Measurements from ENCODE around the gene CRTC1. TPM values are rescaled to one million over a fixed set of nuclear protein-coding genes. Genes with fewer than 3 reads are reported as not detected.
"Not testable (repeated sequence)": the region's sequence is repeated elsewhere in the genome, so short reads cannot be mapped to it uniquely, and the experiment has no call there.

CRTC1 gene
- total RNA-seq, 1 experiment from 2014 or later, result 2.0 TPM

DNA sequence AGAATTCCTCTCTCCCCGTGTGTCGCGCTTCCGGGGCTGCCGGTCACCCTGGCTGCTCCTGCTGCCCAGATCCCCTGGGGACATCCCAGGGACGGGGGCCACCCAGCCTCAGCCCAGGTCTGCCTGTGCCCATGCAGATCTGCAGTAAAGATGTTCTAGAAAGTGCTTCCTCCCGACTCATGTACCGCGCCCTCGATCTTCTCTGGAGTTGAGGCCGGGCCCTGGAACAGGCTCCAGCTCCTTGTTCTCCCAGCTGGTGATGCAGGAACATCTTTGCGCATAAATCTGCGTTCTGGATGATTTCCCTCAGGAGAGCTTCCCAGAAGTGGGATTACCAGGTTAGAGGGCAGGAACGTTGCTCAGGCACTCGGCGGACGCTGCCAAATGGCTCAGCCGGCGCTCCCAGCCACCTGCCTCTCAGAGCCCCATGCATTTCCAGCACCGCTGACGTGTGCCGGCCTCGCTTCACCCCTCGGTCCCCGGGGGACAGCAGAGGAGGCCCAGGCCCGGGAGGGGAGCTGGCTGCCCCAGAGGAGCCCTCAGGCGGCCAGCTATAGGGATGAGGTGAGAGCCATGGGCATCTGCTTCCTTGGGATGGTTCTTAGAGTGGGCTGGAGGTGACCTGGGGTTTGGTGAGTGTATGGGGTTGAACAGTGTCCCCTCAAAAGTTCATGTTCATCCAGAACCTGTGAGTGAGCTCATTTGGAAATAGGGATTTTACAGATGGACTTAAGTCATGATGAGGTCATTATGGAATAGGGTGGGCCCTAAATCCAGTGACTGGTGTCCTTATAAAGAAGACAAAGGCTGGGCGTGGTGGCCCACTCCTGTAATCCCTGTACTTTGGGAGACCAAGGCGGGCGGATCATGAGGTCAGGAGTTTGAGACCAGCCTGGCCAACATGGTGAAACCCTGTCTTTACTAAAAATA is 42.6 kb downstream of the CRTC1 start:
- no peak for DNase-seq (ENCODE audit: low read depth)

DNA sequence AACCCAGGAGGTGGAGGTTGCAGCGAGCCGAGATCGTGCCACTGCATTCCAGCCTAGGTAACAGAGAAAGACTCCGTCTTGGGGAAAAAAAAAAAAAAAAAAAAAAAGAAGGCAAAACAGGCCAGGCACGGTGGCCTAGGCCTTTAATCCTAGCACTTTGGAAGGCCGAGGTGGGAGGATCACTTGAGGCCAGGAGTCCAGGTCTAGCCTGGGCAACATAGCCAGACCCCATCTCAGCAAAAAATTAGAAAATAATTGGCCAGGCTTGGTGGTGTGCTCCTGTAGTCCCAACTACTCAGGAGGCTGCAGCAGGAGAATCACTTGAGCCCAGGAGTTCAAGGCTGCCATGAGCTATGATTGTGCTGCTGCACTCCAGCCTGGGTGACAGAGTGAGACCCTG is 43.4 kb downstream of the CRTC1 start:
- no peak for DNase-seq (ENCODE audit: low read depth)

DNA sequence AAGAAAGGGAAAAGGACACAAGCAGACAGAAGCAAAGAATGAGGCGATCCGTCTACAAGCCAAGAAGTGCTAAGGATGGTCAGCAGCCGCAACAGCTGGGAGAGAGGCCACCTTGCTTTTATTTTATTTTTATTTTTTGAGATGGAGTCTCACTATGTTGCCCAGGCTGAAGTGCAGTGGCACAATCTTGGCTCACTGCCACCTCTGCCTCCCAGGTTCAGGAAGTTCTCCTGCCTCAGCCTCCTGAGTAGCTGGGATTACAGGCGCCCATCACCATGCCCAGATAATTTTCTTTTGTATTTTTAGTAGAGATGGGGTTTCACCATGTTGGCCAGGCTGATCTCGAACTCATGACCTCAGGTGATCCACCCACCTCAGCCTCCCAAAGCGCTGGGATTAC is 44.1 kb downstream of the CRTC1 start:
- not testable (repeated sequence) for DNase-seq (ENCODE audit: low read depth)

DNA sequence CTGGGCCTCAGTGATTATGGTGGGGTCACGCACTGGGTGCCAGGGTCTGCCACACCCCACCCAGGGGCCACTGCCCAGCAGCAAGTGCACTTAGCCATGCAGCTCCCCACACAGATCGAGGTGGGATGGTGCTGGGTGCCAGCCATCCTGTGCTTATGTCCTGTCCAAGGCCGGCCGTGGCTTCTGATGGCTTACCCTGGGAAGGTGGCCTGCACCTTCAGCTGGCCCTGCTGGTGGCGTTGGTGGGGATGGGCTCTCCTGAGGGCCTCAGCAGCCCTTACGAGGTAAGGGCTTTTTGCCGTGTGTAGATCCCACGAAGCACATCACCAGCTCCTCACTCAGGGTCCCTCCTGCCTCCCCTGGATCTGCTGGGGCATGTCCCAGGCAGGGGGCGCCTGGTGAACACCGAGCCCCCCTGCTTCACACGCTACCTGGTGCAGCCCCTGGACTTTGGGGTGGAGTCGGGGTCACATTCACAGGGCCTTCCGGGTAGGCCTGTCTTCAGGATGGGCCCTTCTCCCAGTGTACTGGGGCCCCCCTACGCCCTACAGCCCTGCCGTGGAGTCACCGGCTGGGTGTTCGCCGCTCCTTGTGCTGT is 46.6 kb downstream of the CRTC1 start:
- DNase-seq (ENCODE audit: low read depth), result no peak

DNA sequence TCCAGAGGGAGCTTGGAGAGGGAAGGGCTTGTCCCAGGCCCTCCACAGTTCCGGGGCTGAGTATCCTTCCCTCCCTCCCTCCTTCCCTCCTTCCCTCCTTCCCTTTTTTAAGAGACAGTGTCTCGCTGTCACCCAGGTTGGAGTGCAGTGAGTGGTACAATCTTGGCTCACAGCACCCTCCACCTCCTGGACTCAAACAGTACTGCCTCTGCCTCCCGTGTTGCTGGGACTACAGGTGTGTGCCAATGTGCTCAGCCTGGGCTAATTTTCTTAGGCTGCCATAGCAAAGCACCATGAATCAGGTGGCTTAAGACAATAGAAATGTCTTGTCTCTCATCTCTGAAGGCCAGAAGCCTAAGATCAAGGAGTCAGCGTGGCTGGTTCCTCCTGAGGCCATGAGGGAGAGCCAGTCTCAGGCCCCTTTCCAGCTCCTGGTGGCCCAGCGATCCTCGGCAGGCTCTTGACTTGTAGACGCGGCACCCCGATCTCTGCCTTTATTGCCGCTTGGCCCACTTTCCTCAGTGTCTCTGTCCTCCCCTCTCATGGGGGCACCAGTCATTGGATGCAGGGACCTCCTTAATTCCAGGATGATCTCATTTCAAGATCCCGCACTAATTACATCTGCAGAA is 47.5 kb downstream of the CRTC1 start:
- DNase-seq (ENCODE audit: low read depth), result no peak

DNA sequence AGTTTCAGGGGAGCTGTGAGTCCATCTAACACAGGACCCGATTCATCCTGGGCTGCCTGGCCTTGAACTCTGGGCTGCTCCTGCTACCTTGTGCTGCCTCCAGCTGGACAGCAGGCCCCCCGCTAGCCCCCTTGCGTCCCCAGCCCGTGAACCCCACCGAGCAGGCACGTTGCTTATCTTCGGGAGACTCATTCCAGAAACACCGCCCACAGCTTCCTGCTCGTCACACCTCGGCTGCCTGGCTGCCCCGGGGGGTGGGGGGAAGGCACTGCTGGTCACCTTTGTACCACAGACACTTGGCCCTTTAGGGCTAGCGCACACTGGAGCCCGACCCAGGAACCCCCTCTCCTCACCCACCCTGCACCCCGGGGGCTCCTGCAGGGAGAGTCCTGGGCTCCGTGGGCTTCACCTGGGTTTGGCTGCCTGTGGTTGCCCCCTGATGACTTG is 48.1 kb downstream of the CRTC1 start:
- no peak for DNase-seq (ENCODE audit: low read depth)

DNA sequence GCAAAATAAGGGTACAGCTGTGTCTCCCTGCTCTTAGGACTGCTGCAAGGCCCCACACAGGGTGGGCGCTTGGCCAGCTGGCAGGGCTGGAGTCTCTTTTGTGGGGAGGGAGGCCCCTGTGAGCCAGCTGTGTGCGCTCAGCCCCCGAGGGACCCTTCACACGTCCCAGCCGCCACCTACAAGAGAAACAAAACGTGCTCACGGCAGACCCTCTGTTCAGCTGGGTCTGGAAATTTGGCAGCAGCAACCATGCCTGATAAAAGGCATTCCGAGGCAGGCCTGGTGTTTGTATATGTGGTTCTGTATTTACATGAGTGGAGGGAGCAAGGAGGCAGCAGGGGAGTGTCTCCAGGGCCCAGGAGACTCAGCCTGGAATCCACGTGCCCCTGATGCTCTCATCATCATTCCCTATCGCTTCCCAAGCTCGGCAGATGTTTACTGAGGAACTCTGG is 49.7 kb downstream of the CRTC1 start:
- DNase-seq (ENCODE audit: low read depth), result no peak

DNA sequence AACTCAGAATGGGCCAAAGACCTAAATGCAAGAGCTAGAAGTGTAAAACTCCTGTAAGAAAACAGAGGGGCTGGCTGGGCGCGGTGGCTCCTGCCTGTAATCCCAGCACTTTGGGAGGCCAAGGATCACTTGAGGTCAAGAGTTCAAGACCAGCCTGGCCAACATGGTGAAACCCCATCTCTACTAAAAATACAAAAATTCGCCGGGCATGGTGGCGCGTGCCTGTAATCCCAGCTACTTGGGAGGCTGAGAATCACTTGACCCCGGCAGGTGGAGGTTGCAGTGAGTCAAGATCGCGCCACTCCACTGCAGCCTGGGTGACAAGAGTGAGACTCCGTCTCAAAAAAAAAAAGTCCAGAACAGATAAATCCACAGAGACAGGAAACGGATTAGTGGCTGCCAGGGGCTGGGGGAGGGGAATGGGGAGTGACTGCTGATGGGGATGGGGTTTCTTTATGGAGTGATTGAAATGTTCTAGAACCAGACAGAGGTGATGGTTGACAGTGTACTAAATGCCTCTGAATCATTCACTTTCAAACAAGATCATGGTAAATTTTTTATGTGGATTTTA is 50.4 kb downstream of the CRTC1 start:
- DNase-seq (ENCODE audit: low read depth), result not testable (repeated sequence)

DNA sequence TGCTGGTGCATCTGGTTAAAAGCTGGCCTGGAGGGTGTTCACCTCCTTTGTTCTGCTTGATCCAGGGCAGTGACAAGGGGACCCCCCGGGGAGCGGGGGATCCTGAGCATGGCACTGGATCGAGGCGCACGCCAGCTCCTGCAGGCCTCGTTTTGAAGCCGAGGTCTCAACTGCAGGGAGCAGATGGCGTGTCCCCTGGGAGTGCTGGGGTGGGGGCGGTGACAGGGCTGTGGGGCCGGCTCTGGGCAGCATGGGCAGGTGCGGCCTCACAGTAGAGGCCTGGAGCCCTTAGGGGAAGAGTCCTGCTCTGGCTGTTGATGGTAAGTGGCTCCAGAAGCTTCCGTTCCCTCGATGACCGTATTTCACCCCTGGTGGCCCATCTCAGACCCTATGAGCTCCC is 51.8 kb downstream of the CRTC1 start:
- DNase-seq (ENCODE audit: low read depth), result no peak

DNA sequence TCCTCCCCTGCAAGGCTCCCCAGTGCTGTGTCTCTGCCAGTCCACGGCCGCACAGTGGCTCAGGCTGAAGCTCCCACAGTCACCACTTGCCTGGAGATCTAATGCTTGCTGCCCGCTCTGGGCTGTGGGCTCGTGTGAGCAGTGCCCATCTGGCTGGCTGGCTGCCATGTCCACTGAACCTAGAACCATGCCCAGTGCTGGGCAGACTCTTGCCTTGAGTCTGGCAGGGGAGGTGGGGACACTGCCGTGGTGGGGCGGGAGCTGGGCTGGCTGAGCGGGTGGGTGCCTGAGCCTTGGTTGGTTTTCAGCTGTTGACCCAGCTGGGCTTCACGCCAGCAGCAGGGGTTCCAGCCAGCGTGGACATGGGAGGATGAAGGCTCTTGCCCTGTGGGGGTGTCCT is 52.3 kb downstream of the CRTC1 start:
- no peak for DNase-seq (ENCODE audit: low read depth)

DNA sequence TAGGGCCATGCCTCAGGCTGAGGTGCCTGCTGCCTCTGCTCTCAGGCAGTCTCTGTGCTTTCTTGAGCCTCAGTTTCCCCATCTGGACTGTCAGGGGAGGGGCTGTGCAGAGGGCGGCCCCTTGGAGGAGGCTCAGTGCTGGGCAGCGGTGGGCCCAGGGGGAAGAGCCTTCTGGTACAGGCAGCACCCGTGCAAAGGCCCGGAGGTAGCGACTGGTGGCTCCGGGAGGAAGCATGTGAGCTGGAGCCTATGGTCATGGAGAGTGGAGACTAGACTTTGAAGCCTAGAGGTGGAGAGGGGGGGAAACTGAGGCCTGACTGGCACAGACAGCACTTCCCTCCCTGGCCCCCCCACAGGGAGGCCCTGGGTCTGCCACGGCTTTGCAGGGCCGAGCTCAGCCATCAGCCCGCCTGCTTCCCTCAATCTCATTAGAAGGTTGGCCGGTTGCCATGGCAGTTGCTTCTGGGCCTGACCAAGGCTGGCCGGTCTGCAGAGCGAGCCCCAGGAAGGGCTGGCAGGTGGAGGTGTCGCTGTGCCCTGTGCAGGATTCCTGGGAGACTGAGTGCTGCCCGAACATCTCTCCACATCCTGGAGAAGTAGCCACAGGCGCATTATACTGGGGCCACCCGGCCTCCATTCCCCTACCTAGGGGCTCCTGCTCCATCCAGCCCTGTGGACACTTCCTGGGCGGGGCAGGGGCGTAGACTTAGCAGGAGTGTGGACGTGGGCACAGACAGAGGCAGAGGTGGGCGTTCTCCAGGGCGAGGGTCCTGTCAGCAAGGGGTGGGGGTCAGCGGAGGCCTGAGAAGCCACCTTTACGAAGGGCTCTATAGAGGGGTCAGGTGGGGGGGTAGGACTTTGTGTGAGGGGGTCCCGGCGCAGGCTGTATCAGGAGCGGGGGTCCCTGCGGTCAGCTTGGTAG is 53.2 kb downstream of the CRTC1 start:
- no peak for DNase-seq (ENCODE audit: low read depth)

DNA sequence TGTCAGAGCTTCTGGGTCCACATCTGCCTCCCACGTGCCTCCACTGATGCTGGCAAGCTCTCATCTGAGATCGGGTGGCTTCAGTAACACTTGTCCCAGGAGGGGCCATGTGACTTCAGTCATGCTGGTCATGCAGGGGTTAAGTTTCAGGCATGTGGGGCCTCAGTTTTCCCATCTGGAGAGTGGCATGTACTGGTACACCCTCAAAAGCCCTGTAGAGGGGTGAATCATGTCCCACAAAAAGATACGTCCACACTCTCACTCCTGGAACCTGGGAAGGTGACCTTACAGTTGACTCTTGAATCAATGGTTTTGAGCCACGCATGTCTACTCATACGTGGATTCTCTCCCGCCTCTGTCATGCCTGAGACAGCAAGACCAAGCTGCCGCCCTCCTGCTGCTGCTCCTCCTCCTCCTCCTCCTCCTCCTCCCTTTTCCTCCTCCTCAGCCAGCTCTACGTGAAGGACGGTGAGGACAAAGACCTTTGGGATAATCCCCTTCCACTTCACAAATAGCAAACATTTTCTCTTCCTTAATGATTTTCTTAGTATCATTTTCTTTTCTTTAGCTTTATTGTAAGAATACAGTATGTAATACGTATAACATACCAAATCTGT is 54.0 kb downstream of the CRTC1 start:
- DNase-seq (ENCODE audit: low read depth), result no peak

DNA sequence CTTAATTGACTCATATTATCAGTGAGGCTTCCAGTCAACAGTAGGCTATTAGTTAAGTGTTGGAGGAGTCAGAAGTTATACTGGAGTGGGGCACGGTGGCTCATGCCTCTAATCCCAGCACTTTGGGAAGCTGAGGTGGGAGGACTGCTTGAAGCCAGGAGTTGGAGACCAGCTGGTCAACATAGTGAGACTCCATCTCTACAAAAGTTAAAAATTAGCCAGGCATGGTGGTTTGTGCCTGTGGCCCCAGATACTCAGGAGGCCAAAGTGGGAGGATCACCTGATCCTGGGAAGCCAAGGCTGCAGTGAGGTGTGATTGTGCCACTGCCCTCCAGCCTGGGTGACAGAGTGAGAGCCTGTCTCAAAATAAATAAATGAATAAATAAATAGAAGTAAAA is 54.5 kb downstream of the CRTC1 start:
- DNase-seq (ENCODE audit: low read depth), result no peak

DNA sequence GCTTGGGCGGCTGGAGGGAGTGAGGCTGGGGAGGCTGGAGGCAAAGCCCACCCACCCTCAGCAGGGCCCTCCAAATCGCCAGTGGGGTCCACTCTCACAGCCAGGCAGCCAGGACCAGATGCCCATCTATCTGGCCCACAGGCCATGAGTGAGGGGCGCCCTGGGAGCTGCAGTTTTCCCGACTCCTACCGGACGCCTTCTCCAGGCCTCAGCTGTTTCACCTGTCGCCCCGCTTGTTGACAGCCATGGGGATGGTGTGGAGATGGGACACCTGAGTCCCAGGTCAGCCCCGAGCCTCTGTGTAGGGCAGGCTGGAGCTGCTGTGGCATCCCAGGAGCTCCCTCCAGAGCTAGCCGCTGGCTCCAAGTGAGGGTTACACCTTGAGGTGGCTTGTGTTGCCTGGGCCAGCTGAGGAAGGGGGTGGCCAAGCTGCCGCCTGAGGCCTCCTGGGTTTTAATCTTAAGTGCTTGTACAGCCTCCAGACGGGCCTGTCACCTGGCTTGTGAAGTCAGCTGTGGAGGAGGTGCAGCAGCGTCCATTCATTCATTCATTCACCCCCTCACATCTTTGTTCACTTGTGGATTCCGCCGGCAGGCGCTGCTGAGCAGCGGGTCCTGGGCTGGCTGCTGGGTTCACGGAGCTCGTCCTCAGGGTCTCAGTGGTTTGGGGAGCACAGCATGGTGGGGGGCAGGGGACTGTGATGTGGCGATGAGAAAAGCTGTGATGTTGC is 55.6 kb downstream of the CRTC1 start:
- no peak for DNase-seq (ENCODE audit: low read depth)

DNA sequence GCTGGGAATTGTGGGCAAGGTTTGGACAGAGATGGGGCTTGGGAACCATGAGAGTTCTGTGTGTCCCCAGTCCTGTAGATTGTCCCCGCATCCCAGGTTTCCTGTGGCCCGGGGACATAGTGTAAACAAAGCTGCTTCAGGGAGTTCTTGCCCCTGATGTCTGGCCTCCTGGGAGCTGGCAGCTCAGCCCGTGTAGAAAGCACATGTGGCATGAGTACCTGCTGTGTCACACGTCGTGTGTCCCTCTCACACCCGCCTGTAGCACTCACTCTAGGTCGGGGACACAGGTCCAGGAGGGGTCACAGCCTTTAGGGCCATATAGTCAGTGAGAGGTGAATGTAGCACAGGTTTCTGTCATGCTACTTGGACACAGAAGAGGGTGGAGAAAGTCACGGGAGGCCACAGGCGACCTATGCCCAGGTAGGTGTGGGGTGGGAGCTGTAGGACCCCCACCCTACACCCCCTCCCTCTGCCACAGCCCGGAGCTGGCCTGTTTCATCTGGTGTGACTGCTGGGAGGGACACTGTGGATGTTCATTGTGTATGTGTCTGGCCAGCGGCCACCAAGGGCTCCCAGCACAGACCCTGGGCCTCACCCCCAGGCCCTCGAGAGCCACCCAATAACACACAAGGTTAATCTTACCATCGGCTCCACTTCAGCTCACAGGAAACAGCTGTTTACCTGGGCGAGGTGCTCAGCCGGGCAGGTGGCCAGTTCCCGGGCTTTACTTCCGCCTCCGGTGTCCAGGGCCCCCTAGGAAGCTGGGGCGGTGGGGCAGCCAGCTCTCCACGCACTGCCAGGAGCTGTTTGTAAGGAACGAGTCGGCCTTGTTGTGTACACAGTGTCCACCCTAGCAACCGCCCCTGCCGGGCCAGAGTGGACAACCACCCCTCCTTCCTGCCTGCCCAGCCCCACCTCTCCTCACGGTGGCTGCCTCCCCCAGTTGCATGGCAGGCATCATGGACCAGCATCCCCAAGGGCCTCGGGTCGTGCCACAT is 57.9 kb downstream of the CRTC1 start:
- no peak for DNase-seq (ENCODE audit: low read depth)

DNA sequence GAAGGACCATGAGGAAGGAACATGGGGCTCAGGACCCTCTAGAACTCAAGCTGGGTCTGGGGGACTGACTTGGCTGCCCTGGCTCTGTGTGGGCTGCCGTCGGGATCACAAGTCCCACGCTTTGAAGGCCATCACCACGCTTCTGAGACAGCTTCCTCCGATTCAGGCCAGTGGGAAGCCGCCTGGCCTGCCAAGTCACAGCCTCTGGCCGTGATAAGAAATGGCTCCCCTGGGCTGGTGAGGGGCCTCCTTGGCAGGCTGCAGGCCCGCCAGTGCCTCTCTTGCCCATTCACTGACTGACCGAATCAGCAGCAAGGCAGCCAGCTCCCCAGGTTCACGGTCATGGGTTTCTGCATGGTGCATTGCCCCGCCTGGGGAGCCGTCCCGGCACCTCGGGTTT is 58.8 kb downstream of the CRTC1 start:
- DNase-seq (ENCODE audit: low read depth), result no peak

DNA sequence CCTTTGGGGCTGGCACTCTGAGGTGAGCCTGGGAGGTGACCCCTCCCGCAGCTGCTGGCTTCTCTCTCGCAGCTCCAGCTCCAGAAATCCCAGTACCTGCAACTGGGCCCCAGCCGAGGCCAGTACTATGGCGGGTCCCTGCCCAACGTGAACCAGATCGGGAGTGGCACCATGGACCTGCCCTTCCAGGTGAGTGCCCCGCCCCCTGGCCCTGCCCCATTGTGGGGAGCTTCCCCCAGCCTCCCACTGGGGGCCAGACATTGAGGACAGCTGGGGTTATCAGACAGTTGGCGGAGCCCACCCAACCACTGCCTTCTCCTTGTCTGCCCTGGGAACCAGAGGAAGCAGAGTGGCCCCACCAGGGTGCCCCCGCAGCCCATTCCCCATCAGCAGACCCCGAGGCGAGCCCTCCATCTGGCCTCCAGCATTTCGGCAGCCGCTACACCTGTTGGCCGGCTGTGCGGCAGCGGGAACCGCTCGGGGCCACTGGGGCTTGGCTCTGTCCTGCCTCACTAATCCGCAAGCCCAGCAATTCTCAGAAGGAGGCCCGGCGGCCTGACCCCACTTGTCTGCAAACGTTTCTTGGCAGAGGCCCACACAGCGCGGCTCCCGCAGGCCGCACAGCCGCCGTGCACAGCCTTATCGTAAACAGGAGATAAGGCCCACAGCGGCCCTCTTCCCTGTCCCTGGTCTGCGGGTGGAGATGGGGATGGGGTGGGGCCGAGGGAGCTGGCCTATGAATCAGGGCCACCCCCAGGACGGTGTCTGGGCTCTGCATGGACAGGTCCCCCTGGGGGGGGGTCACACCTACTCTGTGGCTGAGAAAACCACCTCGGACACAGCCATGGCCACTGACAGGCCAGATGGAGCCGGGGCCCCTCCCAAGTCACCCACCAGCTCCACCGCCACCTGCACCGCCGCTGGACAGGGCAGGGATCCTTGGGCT is 59.6 kb downstream of the CRTC1 start:
- no peak for DNase-seq (ENCODE audit: low read depth)

All from LHCN-M2 (cell line).